Endodermal cell (in vitro differentiated cells): Measurements from ENCODE around the gene ESR1. TPM values are rescaled to one million over a fixed set of nuclear protein-coding genes. Genes with fewer than 3 reads are reported as not detected.

Experiments used
- DNase-seq: peaks from one replicate; pipeline ENCODE4 v3.0.0-alpha.2; 2017
- H3K27ac ChIP-seq: 2 replicates; pipeline ENCODE4 v1.5.1; 2013; ENCODE audit warnings: mild to moderate bottlenecking, low read depth, low read length, moderate library complexity
- H3K27me3 ChIP-seq: 2 replicates; pipeline ENCODE4 v1.6.1; 2013; ENCODE audit warnings: mild to moderate bottlenecking, low read length, moderate library complexity; ENCODE audit not compliant: insufficient read depth, control insufficient read depth, poor library complexity, severe bottlenecking
- H3K36me3 ChIP-seq: 2 replicates; pipeline ENCODE4 v1.7.0; 2013; ENCODE audit warnings: mild to moderate bottlenecking, low read length, moderate library complexity; ENCODE audit not compliant: control insufficient read depth, insufficient read depth
- H3K4me1 ChIP-seq: one replicate; pipeline ENCODE4 v1.7.0; 2013; ENCODE audit warnings: low read length; ENCODE audit not compliant: control insufficient read depth, insufficient read depth
- H3K4me3 ChIP-seq: 2 replicates; pipeline ENCODE4 v1.5.1; 2013; ENCODE audit warnings: mild to moderate bottlenecking, low read length, moderate library complexity
- H3K9ac ChIP-seq: 2 replicates; pipeline ENCODE4 v1.6.1; 2013; ENCODE audit warnings: mild to moderate bottlenecking, low read length, moderate library complexity; ENCODE audit not compliant: poor library complexity, severe bottlenecking; ENCODE audit errors: extremely low read depth
- H3K9me3 ChIP-seq: 2 replicates; pipeline ENCODE4 v1.6.1; 2013; ENCODE audit warnings: mild to moderate bottlenecking, low read length, moderate library complexity; ENCODE audit not compliant: control insufficient read depth
- H3K27ac Mint-ChIP-seq: 2 replicates; pipeline ENCODE4 v1.8.0; 2020; ENCODE audit warnings: mixed read lengths
- H3K27me3 Mint-ChIP-seq: 2 replicates; pipeline ENCODE4 v1.8.0; 2021; ENCODE audit warnings: mild to moderate bottlenecking, mixed read lengths; ENCODE audit not compliant: insufficient read depth
- H3K36me3 Mint-ChIP-seq: 2 replicates; pipeline ENCODE4 v1.8.0; 2020; ENCODE audit warnings: low read depth, mixed read lengths
- H3K4me1 Mint-ChIP-seq: 2 replicates; pipeline ENCODE4 v1.8.0; 2020; ENCODE audit warnings: mixed read lengths
- H3K4me3 Mint-ChIP-seq: 2 replicates; pipeline ENCODE4 v1.8.0; 2020; ENCODE audit warnings: mild to moderate bottlenecking, moderate library complexity, mixed read lengths
- H3K9me3 Mint-ChIP-seq: 2 replicates; pipeline ENCODE4 v1.8.0; 2020; ENCODE audit warnings: mild to moderate bottlenecking, mixed read lengths
- WGBS, 2 experiments: methylation state at CpG; one replicate each; pipeline versions ENCODE4 v1.1.5 to v1.1.7; 2013; ENCODE audit warnings: missing lambda C conversion rate in 2 of 2, mixed read lengths in 1 of 2; ENCODE audit not compliant: insufficient coverage in 1 of 2, insufficient read length in 1 of 2; 5-methylcytosine and 5-hydroxymethylcytosine counted together
- total RNA-seq, 2 donors: library from RNA; stranded (reverse); fragmentation: NEBNext Ultra II Directional in 1 of 2; extraction: Animal tissue kit (Norgen Biotek cat#: 25700) in 1 of 2; gene quantifications; 2 replicates in 1 of 2; 3 replicates in 1 of 2; pipeline ENCODE4 v1.2.1, GENCODE V29; 2021
- TF ChIP-seq, protein P1 (sequence below): fragments of 200-600 bp; sonication (generic); conservative IDR thresholded peaks from 2 replicates; pipeline ENCODE4 v1.5.0; 2021; ENCODE audit warnings: antibody characterized with exemption, mild to moderate bottlenecking

Gene ESR1
- total RNA-seq, 2 donors from 2014 or later: not detected

DNA sequence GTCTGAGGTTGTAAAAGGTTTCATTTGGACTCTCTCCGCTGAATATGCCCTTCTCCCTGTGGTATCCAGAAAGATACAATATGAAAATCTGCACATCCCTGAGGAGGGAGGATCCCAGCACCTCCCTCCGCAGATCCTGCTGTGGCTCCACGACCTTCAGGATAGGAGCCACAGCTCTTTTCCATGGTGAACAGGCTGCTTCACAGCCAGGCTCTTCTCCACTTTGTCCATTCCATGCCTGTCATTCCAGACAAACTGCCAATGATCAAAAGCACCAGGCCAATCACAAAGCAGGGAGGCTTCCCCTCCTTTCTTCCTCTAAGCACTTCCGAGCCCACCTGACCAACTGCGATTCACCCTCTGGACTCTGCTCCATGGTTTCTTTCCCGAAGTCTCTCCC is 339.8 kb downstream of the ESR1 start:
- Histone ChIP-seq H3K4me1 (no peaks in the 10 kb centered on the region), H3K27ac (no peak overlapping the region), H3K36me3 (peaks cover 5% of the 10 kb centered on the region), H3K9me3 (no peaks in the 10 kb centered on the region), H3K9ac (no peak overlapping the region), H3K27me3 (no peaks in the 10 kb centered on the region), H3K4me3 (no peak overlapping the region)
- Mint-ChIP-seq H3K27me3 (no peaks in the 10 kb centered on the region), H3K4me3 (no peak overlapping the region), H3K36me3 (no peaks in the 10 kb centered on the region), H3K9me3 (no peaks in the 10 kb centered on the region), H3K4me1 (no peaks in the 10 kb centered on the region), H3K27ac (no peak overlapping the region)
- 87 to 94% methylated on average over 6 of the region's 6 CpGs for WGBS, 2 experiments
- DNase-seq: no peak
- TF ChIP-seq, protein P1, sequence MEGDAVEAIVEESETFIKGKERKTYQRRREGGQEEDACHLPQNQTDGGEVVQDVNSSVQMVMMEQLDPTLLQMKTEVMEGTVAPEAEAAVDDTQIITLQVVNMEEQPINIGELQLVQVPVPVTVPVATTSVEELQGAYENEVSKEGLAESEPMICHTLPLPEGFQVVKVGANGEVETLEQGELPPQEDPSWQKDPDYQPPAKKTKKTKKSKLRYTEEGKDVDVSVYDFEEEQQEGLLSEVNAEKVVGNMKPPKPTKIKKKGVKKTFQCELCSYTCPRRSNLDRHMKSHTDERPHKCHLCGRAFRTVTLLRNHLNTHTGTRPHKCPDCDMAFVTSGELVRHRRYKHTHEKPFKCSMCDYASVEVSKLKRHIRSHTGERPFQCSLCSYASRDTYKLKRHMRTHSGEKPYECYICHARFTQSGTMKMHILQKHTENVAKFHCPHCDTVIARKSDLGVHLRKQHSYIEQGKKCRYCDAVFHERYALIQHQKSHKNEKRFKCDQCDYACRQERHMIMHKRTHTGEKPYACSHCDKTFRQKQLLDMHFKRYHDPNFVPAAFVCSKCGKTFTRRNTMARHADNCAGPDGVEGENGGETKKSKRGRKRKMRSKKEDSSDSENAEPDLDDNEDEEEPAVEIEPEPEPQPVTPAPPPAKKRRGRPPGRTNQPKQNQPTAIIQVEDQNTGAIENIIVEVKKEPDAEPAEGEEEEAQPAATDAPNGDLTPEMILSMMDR: no peak

DNA sequence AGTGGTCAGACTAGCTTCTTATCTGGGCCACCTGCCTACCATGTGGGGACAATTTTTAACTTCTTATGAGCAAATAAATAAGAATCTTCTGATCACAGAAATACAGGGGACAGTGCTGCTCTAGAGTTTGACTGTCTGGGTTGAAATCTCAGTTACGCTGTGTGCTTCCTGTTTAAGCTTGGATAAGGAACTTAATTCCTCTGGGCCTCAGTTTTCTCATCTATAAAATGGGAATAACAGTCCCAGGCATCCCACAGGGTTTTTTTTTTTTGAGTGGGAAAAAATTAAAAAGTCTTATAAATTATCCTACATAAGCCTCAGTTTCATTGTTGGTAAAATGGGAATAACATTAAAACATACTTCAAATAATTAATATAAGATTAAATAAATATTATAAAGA is 340.9 kb downstream of the ESR1 start:
- Histone ChIP-seq H3K27ac (no peak overlapping the region), H3K36me3 (peaks cover 5% of the 10 kb centered on the region), H3K4me1 (no peaks in the 10 kb centered on the region), H3K9me3 (no peaks in the 10 kb centered on the region), H3K9ac (no peak overlapping the region), H3K27me3 (no peaks in the 10 kb centered on the region), H3K4me3 (no peak overlapping the region)
- no peaks in the 10 kb centered on the region for H3K27me3 Mint-ChIP-seq
- no peak overlapping the region for H3K27ac Mint-ChIP-seq
- DNase-seq: no peak
- 100% methylated on average over 1 of the region's 1 CpG; no CpG with 5 or more reads in 1 of the 2 experiments for WGBS, 2 experiments
- TF ChIP-seq, protein P1: no peak
- no peaks in the 10 kb centered on the region for H3K36me3 Mint-ChIP-seq
- H3K9me3 Mint-ChIP-seq: no peaks in the 10 kb centered on the region
- no peak overlapping the region for H3K4me3 Mint-ChIP-seq
- no peaks in the 10 kb centered on the region for H3K4me1 Mint-ChIP-seq

- no peaks in the 10 kb centered on the region for H3K4me1 Mint-ChIP-seq
- no peaks in the 10 kb centered on the region for H3K9me3 ChIP-seq
- H3K36me3 Mint-ChIP-seq: no peaks in the 10 kb centered on the region
- H3K36me3 ChIP-seq: peaks cover 5% of the 10 kb centered on the region
- H3K27ac ChIP-seq: no peak overlapping the region
- H3K27me3 ChIP-seq: no peaks in the 10 kb centered on the region
- no peaks in the 10 kb centered on the region for H3K4me1 ChIP-seq
- no peak for DNase-seq
- H3K27ac Mint-ChIP-seq: no peak overlapping the region
- H3K4me3 Mint-ChIP-seq: no peak overlapping the region
- H3K4me3 ChIP-seq: no peak overlapping the region
- TF ChIP-seq, protein P1: no peak
- H3K9me3 Mint-ChIP-seq: no peaks in the 10 kb centered on the region
- no peaks in the 10 kb centered on the region for H3K27me3 Mint-ChIP-seq
- WGBS, 2 experiments: 88 to 94% methylated on average over 3 of the region's 3 CpGs
- no peak overlapping the region for H3K9ac ChIP-seq
Observed at GRCh38 chr6:152150196-152150595, 342.7 kb downstream of the ESR1 start.
